GM12865 (cell line): ENCODE data around the gene SLC18B1.

Experiments used
- DNase-seq: peaks from one replicate; pipeline ENCODE4 v3.0.0; 2010; ENCODE audit warnings: low read depth
- H3K4me3 ChIP-seq: 2 replicates; pipeline ENCODE4 v1.5.1; 2011; ENCODE audit warnings: mild to moderate bottlenecking, low read depth, low read length, control low read depth
- CTCF ChIP-seq: IDR thresholded peaks from 2 replicates; pipeline ENCODE4 v1.5.1; 2011; ENCODE audit warnings: low read length, control low read depth, low read depth, inconsistent platforms; ENCODE audit not compliant: insufficient read depth; ENCODE audit errors: missing control alignments

SLC18B1 gene

GRCh38 chr6:132813173-132813856 lies 14.9 kb upstream of the SLC18B1 start:
- DNase-seq, result peak; percentile 74
- no peak for TF ChIP-seq CTCF
- peak overlapping the region; percentile 99 for H3K4me3 ChIP-seq

GRCh38 chr6:132812756-132813172 lies 14.3 kb upstream of the SLC18B1 start:
- H3K4me3 ChIP-seq, result peak overlapping the region; percentile 99
- DNase-seq, result no peak
- TF ChIP-seq CTCF, result no peak

GRCh38 chr6:132812255-132812732 lies 13.9 kb upstream of the SLC18B1 start:
- TF ChIP-seq CTCF, result no peak
- H3K4me3 ChIP-seq, result peak overlapping the region; percentile 99
- DNase-seq, result peak; percentile 27

GRCh38 chr6:132811276-132811675 lies 12.8 kb upstream of the SLC18B1 start:
- TF ChIP-seq CTCF, result no peak
- H3K4me3 ChIP-seq, result no peak overlapping the region
- no peak for DNase-seq

- DNase-seq, result no peak
- TF ChIP-seq CTCF, result no peak
- no peak overlapping the region for H3K4me3 ChIP-seq
Measured at GRCh38 chr6:132805548-132805947, 7.1 kb upstream of the SLC18B1 start.

- no peak for TF ChIP-seq CTCF
- no peak for DNase-seq
- no peak overlapping the region for H3K4me3 ChIP-seq
Measured at GRCh38 chr6:132804251-132804650, 5.8 kb upstream of the SLC18B1 start.

GRCh38 chr6:132800656-132801055 lies 2.2 kb upstream of the SLC18B1 start:
- TF ChIP-seq CTCF, result no peak
- DNase-seq, result no peak
- no peak overlapping the region for H3K4me3 ChIP-seq
